Activated CD8-positive, alpha-beta memory T cell treated with anti-CD3 and anti-CD28 coated beads, Interleukin-2, amount 50 U/mL, for 48 hours (primary cell): Measurements from ENCODE around the gene EEF1AKMT1.

ENCODE experiments used
- DNase-seq: peaks from one replicate; pipeline ENCODE4 v3.0.0-alpha.2; 2020

Gene EEF1AKMT1

GRCh38 chr13:20773194-20774080 lies at the start of gene EEF1AKMT1:
Gene EEF1AKMT1, minus strand, starts transcription at chr13:20773961. Its CDS starts 16,363 bp downstream, at chr13:20757598.
- DNase-seq: peak; percentile 99

- no peak for DNase-seq
Observed at GRCh38 chr13:20823071-20823470, 49.3 kb upstream of the EEF1AKMT1 start.

- DNase-seq: no peak
Observed at GRCh38 chr13:20822406-20822805, 48.6 kb upstream of the EEF1AKMT1 start.

- no peak for DNase-seq
Observed at GRCh38 chr13:20819715-20820114, 46.0 kb upstream of the EEF1AKMT1 start.

- DNase-seq: no peak
Observed at GRCh38 chr13:20815464-20815863, 41.7 kb upstream of the EEF1AKMT1 start.

GRCh38 chr13:20814224-20814910 lies 40.6 kb upstream of the EEF1AKMT1 start:
- DNase-seq: no peak

- no peak for DNase-seq
Observed at GRCh38 chr13:20812890-20813289, 39.1 kb upstream of the EEF1AKMT1 start.

- no peak for DNase-seq
Observed at GRCh38 chr13:20810808-20811207, 37.0 kb upstream of the EEF1AKMT1 start.

GRCh38 chr13:20808874-20809273 lies 35.1 kb upstream of the EEF1AKMT1 start:
- no peak for DNase-seq

- DNase-seq: no peak
Observed at GRCh38 chr13:20803180-20803965, 29.6 kb upstream of the EEF1AKMT1 start.

- no peak for DNase-seq
Observed at GRCh38 chr13:20801707-20802106, 27.9 kb upstream of the EEF1AKMT1 start.

GRCh38 chr13:20799726-20800416 lies 26.1 kb upstream of the EEF1AKMT1 start:
- DNase-seq: no peak

- no peak for DNase-seq
Observed at GRCh38 chr13:20798027-20798426, 24.3 kb upstream of the EEF1AKMT1 start.

GRCh38 chr13:20796791-20797508 lies 23.2 kb upstream of the EEF1AKMT1 start:
- DNase-seq: no peak

- no peak for DNase-seq
Observed at GRCh38 chr13:20789665-20790064, 15.9 kb upstream of the EEF1AKMT1 start.

GRCh38 chr13:20788312-20788711 lies 14.6 kb upstream of the EEF1AKMT1 start:
- DNase-seq: no peak

GRCh38 chr13:20787180-20787579 lies 13.4 kb upstream of the EEF1AKMT1 start:
- no peak for DNase-seq

- DNase-seq: no peak
Observed at GRCh38 chr13:20782116-20782708, 8.5 kb upstream of the EEF1AKMT1 start.

GRCh38 chr13:20780317-20780716 lies 6.6 kb upstream of the EEF1AKMT1 start:
- DNase-seq: no peak

GRCh38 chr13:20779405-20779804 lies 5.6 kb upstream of the EEF1AKMT1 start:
- no peak for DNase-seq

GRCh38 chr13:20778311-20778710 lies 4.5 kb upstream of the EEF1AKMT1 start:
- DNase-seq: no peak

GRCh38 chr13:20776751-20777150 lies 3.0 kb upstream of the EEF1AKMT1 start:
- DNase-seq: no peak
